Activated T-helper 2 cell treated with anti-CD3 and anti-CD28 coated beads, Interferon-gamma antibody, Interleukin-2, Interleukin-4, amounts not matched to agents 10 μg/mL and 5 μg/mL and 100 μg/mL, durations not matched to agents 14 hours and 24 hours and 36 hours (primary cell): ENCODE results near the gene EHD4. TPM values are rescaled to one million over a fixed set of nuclear protein-coding genes. Genes with fewer than 3 reads are reported as not detected.
A peak's percentile ranks its signal among the peaks of the same experiment; 100 is the strongest.

ENCODE experiments used
- DNase-seq: peaks from one replicate; pipeline ENCODE4 v3.0.0; 2021; ENCODE audit warnings: low spot score
- H3K27ac Mint-ChIP-seq: one replicate; pipeline ENCODE4 v1.8.0; 2021; ENCODE audit warnings: mixed read lengths
- H3K27me3 Mint-ChIP-seq: one replicate; pipeline ENCODE4 v1.8.0; 2021; ENCODE audit warnings: low read depth, mixed read lengths
- H3K36me3 Mint-ChIP-seq: one replicate; pipeline ENCODE4 v1.8.0; 2021; ENCODE audit warnings: low read depth, mixed read lengths
- H3K4me1 Mint-ChIP-seq: one replicate; pipeline ENCODE4 v1.8.0; 2021; ENCODE audit warnings: low read depth, mixed read lengths
- H3K4me3 Mint-ChIP-seq: one replicate; pipeline ENCODE4 v1.8.0; 2021; ENCODE audit warnings: low read depth, mild to moderate bottlenecking, moderate library complexity, mixed read lengths
- H3K9me3 Mint-ChIP-seq: one replicate; pipeline ENCODE4 v1.8.0; 2021; ENCODE audit warnings: mixed read lengths
- intact Hi-C: fragments of 100-400 bp; cut with micrococcal nuclease; formaldehyde crosslinking; loops from one replicate; pipeline ENCODE4 v1.15.1; 2023
- total RNA-seq: library from RNA; stranded (reverse); gene quantifications from 2 replicates; pipeline ENCODE4 v1.2.3, GENCODE V29; 2022

The EHD4 gene
- total RNA-seq, 1 donor from 2014 or later, result 22.3 TPM

DNA sequence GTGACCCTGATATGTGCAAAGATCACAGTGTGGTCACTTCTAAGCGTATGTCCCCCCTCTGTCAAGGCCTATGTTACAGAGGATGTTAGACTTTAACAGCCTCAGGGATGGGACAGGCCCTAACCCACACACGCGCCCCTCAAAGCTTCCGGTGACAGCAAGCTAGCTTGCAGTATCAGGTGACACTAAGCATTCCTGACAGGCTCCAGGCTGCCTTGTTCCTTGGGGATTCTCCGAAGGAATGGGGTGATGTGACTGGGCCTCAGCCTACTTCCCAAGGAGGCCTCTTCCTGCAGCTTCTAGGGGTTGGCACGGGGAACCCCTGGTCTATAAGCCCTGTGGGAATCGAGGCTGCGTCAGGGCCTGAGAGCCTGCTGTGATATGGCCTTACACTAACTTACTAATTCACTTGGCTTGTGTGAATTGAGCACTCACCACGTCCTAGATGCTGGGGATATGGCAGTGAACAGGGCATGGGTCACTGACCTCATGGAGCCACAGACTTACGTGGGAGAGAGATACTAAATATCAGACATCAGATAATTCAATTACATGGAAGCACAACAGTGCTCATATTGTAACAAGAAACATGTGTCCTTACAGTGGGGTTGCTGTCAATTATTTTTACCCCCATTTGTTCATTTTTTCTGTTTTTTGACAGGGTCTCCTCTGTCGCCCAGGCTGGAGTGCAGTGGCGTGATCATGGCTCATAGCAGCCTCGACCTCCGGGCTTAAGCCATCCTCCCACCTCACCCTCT, 67.1 kb downstream of the EHD4 start:
- H3K9me3 Mint-ChIP-seq, result peaks cover 5% of the 10 kb centered on the region
- no peak for DNase-seq
- H3K4me1 Mint-ChIP-seq, result peaks cover 4% of the 10 kb centered on the region
- intact Hi-C loops, result no loop called here
- no peaks in the 10 kb centered on the region for H3K27me3 Mint-ChIP-seq
- H3K27ac Mint-ChIP-seq, result no peak overlapping the region
- H3K36me3 Mint-ChIP-seq, result peaks cover 48% of the 10 kb centered on the region
- no peak overlapping the region for H3K4me3 Mint-ChIP-seq

DNA sequence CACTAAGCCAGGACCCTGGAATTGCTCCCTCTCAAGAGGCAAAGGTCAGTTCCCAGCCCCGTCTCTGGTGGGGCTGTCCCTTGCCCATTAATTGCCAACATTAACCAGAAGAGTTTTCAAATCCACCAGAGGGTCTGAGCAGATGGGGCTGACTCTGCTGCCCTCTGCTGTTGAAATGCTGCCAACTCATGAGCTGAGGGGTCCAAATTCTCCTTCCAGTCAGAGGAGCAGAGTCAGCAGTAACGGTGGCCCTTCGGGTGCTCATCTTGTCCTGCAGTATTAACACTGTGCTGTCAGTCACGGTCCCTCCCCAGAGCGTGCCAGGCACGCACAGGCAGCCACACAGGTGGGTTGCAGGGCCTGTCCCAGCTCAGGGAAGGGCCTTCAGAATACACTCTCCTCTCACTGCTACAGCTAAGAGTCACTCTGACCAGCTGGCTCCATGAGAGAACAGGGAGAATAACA, 67.8 kb downstream of the EHD4 start:
- intact Hi-C loops, result loop anchor here (1.0 kb wide), 2 partner anchors 132 to 208 kb away; no protein-coding TSS in a partner anchor
- Mint-ChIP-seq H3K4me1 (peaks cover 4% of the 10 kb centered on the region), H3K9me3 (peaks cover 5% of the 10 kb centered on the region), H3K27ac (no peak overlapping the region), H3K27me3 (no peaks in the 10 kb centered on the region), H3K36me3 (peaks cover 47% of the 10 kb centered on the region), H3K4me3 (no peak overlapping the region)
- peak; percentile 56 for DNase-seq

DNA sequence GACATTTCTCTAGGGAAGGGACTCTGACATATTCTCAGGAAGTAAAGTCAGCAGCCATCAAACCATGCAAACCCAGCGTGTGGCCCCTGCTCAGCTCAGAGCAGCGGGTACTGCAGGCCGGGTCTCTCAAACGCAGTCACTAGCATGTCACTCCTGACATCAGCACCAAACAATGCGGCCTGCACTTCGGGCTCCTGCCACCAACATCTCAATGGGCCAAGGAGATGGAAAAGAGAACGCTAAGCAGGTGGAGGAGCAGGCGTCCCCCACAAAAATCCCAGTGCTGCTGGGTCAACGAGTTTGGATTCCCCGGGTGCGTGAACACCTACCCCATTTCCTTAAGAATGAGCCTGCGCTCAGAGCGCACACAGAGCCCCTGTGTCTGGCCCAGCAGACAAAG, 68.6 kb downstream of the EHD4 start:
- H3K36me3 Mint-ChIP-seq, result peaks cover 47% of the 10 kb centered on the region
- H3K9me3 Mint-ChIP-seq, result peaks cover 5% of the 10 kb centered on the region
- H3K4me3 Mint-ChIP-seq, result no peak overlapping the region

DNA sequence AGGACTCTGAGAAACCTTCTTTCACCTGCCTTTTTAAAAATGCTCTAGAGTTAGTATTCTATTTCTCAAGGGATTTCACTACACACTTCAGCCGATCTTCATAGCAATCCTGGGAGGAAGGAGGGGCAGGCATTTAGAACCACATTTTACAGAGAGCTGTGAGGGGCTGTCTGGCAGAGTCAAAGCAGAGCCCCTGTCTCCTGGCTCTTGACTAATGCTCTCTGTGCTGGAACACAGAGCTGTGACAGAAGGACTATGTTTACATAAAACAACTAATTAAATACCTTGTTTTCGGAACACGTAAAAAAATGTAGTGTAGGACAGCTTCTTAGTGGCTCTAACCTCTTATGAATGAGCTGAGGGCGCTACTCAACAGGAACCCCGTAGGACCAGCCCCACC, 70.9 kb downstream of the EHD4 start:
- H3K9me3 Mint-ChIP-seq, result peaks cover 5% of the 10 kb centered on the region
- peak overlapping the region; percentile 6 for H3K27ac Mint-ChIP-seq
- intact Hi-C loops, result no loop called here
- H3K27me3 Mint-ChIP-seq, result no peaks in the 10 kb centered on the region
- peaks cover 27% of the 10 kb centered on the region for H3K36me3 Mint-ChIP-seq
- H3K4me3 Mint-ChIP-seq, result no peak overlapping the region
- peaks cover 4% of the 10 kb centered on the region for H3K4me1 Mint-ChIP-seq
- DNase-seq, result no peak

More for the DNA sequence above, 68.6 kb downstream of the EHD4 start:
- Mint-ChIP-seq H3K4me1 (peaks cover 4% of the 10 kb centered on the region), H3K27me3 (no peaks in the 10 kb centered on the region), H3K27ac (no peak overlapping the region)
- intact Hi-C loops, result loop anchor here (1.0 kb wide), 2 partner anchors 131 to 207 kb away; no protein-coding TSS in a partner anchor
- no peak for DNase-seq

DNA sequence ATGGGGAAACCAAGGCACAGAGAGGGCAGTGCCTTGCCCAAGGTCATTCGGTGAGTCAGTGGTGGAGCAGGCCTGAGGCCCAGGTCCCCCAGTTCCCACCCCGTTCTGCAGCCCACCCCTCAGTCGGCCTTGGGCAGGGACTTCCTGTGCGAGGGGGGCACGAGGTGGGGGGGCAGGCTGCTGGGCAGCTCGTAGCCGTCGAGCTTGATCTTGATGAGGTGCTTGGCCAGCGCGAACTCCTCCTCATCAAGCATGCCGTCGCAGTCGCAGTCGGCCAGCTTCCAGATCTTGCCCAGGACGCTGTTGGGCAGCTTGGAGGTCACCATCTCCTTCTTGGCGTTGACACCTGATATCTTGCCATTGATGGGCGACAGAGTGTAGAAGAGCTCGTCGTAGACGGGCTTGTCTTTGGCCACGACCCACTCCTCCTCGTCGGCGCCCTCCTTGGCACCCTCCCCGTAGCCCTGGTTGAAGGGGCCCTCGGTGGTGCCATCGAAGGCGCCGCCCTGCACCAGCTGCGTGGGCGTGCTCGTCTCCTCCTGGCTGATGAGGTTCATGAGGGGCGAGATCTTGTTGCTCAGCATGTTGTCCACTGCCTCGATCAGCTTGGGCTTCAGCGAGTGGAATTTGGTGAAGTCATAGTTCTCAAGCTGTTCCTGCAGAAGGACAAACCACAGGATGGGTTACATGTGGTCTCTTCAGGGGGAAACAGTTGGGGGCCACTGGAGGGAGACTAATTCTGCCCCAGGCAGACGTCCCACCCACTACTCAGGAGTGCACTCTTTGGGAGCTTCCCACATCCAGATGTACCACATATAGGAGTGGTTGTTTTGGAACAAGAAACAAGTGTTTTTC, 71.6 kb downstream of the EHD4 start:
- Mint-ChIP-seq H3K4me1 (peaks cover 7% of the 10 kb centered on the region), H3K4me3 (no peak overlapping the region), H3K27ac (no peak overlapping the region), H3K9me3 (no peaks in the 10 kb centered on the region), H3K36me3 (peaks cover 21% of the 10 kb centered on the region), H3K27me3 (no peaks in the 10 kb centered on the region)
- intact Hi-C loops, result no loop called here
- no peak for DNase-seq

DNA sequence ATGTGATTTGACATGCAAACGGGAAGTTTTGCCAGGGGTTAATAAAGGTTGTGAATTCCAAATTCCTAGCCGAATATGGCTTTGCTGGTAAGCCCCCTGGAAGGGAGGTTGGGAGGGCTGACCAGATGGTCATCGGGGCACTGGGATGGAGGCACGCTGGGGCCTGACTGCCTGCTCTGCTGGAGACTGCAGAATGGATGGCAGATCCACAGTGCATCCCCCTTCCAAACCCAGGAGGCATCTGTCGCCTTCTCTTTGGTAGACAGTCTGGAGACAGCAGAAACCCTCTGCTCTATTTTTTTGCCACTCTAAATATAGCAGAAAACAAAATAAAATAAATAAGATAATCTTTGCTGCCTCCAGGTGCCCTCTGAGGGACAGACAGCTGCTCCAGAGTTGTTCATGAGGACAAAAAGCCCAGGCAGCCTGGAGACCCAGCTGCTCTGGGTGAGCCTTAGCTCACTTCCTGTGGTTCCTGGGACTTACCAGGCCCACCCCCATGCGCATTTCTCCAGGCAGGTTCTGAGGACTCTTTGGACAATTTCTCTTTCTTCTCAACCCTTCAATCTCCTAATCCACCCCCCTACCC, 72.4 kb downstream of the EHD4 start:
- intact Hi-C loops, result no loop called here
- no peaks in the 10 kb centered on the region for H3K27me3 Mint-ChIP-seq
- H3K4me3 Mint-ChIP-seq, result no peak overlapping the region
- H3K9me3 Mint-ChIP-seq, result no peaks in the 10 kb centered on the region
- peaks cover 11% of the 10 kb centered on the region for H3K4me1 Mint-ChIP-seq
- H3K27ac Mint-ChIP-seq, result no peak overlapping the region
- DNase-seq, result no peak
- H3K36me3 Mint-ChIP-seq, result peaks cover 13% of the 10 kb centered on the region

DNA sequence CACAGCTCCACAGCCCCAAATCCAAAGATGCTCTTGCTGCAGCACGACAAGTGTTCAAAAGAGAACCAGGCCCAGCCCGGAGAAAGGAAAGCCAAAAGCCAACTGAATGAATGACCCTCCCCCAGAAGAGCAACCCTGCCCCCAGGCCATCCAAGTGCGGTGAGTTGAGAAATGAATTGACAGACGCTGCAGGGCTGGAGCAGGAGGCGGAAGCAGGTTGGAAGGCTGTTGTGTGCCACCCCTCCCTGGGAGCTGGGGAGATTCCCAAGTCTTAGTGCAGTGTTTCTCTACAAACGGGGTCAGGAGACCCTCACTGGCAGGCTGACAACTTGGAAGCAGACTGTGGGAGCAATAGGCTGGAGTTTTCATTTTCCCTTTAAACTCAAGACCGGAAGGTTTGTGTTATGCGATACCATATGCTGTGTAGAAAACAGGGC, 75.0 kb downstream of the EHD4 start:
- no peak overlapping the region for H3K4me3 Mint-ChIP-seq
- H3K4me1 Mint-ChIP-seq, result peaks cover 14% of the 10 kb centered on the region
- H3K36me3 Mint-ChIP-seq, result peaks cover 7% of the 10 kb centered on the region
- DNase-seq, result no peak
- no peaks in the 10 kb centered on the region for H3K9me3 Mint-ChIP-seq
- no peak overlapping the region for H3K27ac Mint-ChIP-seq
- no peaks in the 10 kb centered on the region for H3K27me3 Mint-ChIP-seq
- intact Hi-C loops, result no loop called here

DNA sequence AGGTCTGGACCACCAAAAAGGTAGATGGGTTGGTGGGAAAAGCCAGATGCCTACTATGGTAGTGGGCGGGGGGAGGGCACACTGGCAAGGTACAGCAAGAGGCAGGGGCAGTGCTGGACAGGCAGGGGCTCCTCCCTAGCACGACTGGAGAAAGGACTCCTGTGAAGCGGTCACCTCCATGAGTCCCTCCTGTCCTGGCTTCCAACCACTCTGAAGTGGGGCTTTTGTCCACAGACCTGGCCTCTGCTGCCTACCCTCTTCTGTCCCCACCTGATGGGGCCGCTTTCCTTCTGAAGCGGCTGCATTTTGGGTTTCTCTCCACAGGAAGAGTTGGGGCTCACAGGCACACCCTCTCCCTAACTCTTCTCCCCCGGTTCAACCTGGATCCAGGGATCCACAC, 75.8 kb downstream of the EHD4 start:
- peaks cover 7% of the 10 kb centered on the region for H3K36me3 Mint-ChIP-seq
- no peak overlapping the region for H3K27ac Mint-ChIP-seq
- intact Hi-C loops, result no loop called here

DNA sequence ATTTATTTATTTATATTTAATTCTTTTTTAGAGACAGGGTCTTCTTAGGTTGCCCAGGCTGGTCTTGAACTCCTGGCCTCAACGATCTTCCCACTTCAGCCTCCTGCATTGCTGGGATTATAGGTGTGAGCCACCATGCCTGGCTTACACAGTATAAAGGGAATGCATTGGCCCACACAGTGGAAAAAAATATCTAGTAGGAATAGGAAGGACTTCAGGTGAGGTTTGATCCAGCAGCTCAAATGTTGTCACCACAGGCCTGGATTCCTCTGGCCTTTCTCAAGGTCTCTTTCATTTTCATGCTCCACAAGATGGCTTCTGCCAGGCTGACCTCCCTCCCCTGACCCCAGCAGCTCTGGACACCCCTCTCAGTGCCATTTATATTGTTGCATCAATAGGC, 76.4 kb downstream of the EHD4 start:
- H3K9me3 Mint-ChIP-seq, result no peaks in the 10 kb centered on the region
- H3K27me3 Mint-ChIP-seq, result no peaks in the 10 kb centered on the region
- no peak overlapping the region for H3K4me3 Mint-ChIP-seq
- H3K4me1 Mint-ChIP-seq, result peaks cover 14% of the 10 kb centered on the region
- no peak overlapping the region for H3K27ac Mint-ChIP-seq
- DNase-seq, result no peak
- intact Hi-C loops, result no loop called here
- H3K36me3 Mint-ChIP-seq, result peaks cover 7% of the 10 kb centered on the region

More for the DNA sequence above, 75.8 kb downstream of the EHD4 start:
- Mint-ChIP-seq H3K4me3 (no peak overlapping the region), H3K27me3 (no peaks in the 10 kb centered on the region), H3K4me1 (peaks cover 14% of the 10 kb centered on the region), H3K9me3 (no peaks in the 10 kb centered on the region)
- no peak for DNase-seq

DNA sequence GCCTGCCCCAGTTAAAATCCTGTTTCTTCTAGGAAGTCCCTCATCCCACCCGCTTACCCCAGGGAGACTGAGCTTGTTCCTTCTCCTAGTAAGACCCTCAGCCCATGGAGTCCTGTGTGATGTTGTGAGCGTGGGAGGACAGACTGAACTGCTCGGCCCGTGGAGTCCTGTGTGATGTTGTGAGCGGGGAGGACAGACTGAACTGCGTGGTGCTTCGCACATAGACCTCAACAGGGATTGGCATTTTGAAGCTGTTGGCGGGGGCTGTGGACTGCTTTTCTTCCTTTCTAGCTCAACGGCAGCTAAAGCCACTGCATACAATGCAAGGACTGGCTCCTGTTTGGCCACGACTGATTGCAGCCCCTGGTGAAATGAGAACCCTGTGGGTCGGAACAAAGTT, 76.9 kb downstream of the EHD4 start:
- intact Hi-C loops, result no loop called here
- Mint-ChIP-seq H3K4me3 (no peak overlapping the region), H3K4me1 (peaks cover 14% of the 10 kb centered on the region), H3K27me3 (no peaks in the 10 kb centered on the region), H3K27ac (peak overlapping the region; percentile 8), H3K36me3 (peaks cover 7% of the 10 kb centered on the region), H3K9me3 (no peaks in the 10 kb centered on the region)
- no peak for DNase-seq

DNA sequence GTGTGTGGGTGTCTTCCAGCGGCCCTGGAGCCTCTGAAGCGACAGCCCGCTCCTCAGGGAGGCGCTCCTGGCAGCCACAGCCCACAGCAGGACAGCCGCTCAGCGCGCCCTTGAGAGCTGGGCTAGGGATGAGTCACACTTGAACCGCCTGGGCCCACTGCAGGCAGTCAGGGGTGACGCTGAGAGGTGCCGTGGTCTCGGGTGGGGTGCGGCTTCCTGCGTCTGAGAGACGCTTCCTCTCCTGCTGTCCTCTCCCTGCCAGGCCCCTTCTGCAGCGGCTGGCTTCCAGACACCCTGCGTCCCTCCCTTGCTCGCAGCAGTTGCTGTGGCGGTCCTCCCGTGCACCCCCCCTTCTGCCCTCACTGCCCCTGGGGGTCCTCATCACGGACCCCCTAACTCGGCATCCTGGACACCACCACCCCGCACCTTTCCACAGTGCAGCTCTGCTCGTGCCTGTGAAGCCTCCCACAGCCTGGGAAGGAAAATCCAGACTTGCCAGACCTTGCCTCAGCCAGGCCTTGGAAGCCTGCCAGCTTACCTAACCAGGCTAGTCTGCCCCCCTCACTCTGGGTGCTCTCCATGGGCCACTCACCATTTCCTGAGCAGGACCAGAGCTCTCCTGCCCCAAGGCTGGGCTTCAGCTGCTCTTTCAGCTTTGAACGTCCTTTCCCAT, 77.4 kb downstream of the EHD4 start:
- peaks cover 7% of the 10 kb centered on the region for H3K36me3 Mint-ChIP-seq
- peak overlapping the region; percentile 21 for H3K4me3 Mint-ChIP-seq
- intact Hi-C loops, result no loop called here
- peak overlapping the region; percentile 8 for H3K27ac Mint-ChIP-seq
- DNase-seq, result peak; percentile 76
- H3K9me3 Mint-ChIP-seq, result no peaks in the 10 kb centered on the region
- peaks cover 14% of the 10 kb centered on the region for H3K4me1 Mint-ChIP-seq
- H3K27me3 Mint-ChIP-seq, result no peaks in the 10 kb centered on the region

DNA sequence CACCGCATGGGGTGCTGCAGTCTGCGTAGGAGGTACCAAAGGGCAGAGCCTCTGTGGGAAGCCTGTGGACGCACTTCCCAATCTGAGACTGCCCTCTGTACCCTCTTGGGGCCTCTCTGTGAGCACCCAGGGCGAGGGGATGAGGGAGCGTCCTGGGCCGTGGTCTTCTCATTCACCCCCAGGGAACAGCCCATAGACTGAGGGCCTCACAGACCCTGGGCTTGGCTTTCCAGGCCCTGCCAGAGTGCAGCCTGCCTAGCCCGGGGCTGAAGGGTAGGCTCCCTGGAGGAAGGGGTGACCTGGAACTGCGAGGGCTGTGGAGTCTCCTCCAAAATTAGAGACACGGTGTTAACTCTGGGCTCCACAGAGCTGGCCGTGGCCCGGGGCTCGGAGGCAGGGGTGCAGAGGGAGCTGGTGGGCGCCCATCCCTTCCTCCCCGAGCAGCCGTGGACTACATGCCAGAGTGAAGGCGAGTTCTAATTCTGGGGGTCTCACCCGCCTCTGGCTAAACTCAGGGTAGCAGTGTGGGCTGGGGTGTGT, 78.0 kb downstream of the EHD4 start:
- intact Hi-C loops, result no loop called here
- Mint-ChIP-seq H3K4me1 (peaks cover 14% of the 10 kb centered on the region), H3K27ac (no peak overlapping the region), H3K9me3 (no peaks in the 10 kb centered on the region), H3K36me3 (peaks cover 4% of the 10 kb centered on the region), H3K4me3 (peak overlapping the region; percentile 21), H3K27me3 (no peaks in the 10 kb centered on the region)
- DNase-seq, result no peak
